ENCODE results near the gene CREB5.

The CREB5 gene

DNA sequence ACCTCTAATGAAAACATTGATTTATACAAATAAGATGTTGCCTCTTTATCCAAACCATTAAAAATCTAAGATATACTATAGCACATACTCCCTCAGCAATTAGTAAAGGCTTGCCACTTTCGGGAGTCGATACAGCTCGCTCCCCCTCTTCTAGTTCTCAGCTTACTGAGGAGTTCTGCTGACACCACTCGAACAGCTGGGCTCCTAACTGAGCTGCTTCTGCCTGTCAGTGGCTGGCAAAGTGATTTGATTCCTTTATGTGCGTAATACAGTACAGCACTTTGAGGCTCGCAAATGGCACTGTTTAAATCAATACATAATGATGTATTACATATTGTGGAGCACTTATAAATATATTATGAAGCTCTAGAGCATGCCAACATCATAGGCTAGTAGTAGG lies 241.8 kb downstream of the CREB5 start:
- DNase-seq: no peak

DNA sequence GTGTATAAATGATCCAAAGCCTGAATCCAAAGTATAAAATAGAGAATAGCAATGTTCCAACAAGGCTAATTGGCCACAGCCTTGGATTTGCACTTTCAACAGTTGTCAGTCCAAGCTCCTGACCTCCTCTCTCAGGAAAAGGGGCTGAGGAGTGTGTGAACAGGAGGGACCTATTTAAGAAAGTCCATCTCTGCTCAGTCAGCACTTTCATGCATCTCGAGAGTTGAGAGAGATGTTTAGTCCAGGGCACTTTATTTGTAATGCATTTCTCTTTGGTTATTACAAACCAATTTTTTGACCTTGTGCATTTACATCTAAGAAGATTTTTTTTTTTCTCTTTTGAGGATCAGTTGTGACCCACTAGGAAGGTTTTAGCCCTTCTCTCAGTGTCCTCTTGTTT lies 244.2 kb downstream of the CREB5 start:
- DNase-seq: no peak

DNA sequence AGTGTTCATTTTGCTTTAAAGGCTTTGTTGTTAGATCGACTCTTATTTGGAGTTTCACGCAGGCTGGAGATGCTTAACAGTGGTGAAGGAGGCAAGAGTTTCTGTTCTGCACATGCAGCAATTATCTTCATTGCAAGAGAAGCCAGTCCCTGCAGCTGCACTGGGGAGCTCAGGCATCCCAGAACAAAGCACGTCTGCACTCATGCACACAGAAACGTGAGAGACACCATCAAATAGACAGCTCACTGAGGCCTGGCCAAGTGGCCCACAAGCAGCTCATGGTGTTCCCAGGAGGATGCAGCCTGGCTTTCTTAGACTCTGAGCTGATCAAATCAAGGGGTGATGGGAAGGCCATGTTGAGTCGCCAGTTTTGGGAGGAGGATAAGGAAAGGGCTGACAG lies 246.1 kb downstream of the CREB5 start:
- no peak for DNase-seq

DNA sequence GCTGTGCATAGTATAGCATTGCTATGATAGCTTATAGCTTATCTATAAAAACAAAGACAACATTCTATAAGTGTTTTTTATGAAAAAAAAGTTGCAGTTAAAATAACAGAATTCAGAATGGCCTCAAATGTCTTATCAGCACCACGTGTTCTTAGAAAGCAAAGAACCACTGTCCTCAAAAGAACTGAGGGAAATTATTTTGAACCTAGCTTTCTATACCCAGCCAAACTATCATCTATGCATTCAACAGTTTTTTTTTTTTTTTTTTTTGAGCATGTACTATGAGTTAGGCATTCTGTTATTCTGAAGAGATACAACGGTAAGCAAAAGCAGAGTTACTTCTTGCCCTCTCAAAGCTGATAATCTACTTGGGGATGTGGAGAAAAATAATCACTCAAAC lies 247.8 kb downstream of the CREB5 start:
- DNase-seq: no peak

DNA sequence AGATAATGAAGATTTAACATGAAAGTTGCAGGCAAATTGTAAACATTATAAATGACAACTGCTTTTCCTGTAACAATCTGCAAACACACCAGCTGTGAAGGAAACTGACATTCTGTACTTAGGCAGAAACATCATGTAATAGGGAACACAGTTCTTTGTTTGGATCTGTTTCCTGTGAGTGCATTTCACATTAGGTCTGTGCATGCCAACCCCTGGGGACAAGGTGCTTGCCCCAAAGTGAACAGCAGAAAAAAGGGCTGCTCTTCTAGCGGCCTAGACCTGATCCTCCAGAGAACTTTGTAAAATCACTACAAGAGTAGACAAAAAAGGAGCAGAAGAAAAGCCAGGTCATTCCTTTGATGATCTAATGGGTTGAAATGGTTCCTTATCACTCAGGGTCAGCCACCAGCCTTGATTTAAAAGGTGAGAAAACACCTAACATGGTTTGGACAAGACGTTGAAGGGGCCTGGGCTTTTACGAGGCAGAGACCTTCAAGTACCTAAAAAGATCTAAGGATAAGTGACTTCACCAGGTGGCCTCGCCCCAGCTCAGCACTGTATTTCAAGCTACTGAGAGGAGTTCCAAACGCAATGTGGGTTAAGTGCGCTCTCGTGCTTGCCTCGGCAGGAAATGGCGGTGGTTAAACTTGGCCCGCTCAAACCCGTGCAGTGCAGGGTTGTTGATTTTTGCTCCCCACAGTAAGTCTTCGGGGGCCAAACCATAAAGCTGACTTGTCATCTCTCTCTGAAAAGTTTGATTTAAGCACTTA lies 249.7 kb downstream of the CREB5 start:
- no peak for DNase-seq

DNA sequence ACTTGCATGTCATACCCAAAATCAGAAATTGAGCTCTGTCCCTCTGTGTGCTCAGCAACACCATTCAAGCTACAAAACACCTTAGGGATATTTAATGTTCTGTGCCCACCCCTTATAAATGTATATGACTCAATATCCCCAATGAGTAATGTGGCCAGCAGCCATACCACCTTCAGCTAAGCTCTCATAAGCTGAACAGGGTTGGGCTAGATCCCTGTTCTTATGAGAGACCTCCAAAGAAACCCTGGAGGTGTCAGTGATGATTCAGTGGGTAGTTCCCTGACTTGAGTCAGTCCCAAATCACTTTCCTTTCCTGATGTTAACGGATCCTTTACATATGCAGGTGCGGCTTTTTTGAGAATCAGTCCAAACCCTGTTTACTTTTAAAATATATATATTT lies 253.8 kb downstream of the CREB5 start:
- DNase-seq: no peak

DNA sequence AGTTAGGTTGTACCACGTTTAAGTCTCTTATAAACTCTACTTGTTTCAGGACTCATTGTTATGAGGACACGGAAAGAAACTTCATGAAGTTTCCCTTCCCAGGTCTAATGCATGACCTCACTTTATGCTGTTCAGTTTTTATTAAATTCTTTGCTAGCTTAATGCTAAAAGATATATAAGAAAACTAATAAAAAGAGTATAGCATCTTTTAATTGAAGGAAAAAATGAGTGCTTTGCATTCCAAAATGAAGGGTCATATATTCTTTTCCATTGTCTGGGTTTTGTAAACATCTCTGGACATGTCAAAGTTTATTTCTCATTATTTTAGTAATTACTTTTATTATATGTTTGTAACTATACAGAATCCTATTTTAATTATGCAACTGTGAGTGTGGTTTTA lies 255.8 kb downstream of the CREB5 start:
- DNase-seq: no peak

DNA sequence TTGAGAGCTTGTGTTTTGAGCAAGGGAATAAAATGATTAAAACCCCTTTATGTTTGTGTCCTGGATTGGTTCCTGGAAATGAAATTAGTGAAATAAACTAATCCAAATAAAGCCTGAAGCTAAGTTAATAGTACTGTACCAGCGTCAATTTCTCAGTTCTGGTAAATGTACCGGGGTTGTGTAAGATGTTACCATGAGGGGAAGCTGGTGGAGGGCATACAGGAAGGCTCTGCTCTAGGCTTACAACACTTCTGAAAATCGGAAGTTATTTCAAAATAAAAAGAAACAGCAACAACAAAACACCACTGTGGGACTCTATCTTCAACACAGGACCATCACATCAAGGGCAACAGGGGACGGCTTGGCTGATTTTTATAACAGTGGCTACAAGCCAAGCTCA lies 257.0 kb downstream of the CREB5 start:
- no peak for DNase-seq

DNA sequence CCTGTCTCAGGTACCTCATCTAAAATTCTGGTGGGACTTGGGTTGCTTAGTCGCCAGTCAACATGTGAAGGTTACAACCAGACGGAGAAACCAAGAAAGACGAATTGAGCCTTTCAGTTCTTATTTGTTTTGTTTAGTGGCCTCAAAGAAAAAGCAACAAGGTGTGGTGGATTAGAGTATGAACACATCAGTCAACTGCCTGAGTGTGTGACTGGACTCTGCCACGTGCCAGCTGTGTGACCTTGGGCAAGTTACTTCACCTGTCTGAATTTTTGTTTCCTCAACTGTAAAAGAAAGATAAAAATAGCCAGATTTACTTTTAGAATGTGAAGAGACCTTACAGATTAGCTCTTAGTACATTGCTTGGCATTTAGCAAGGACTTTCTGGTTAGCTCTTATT lies 259.2 kb downstream of the CREB5 start:
- no peak for DNase-seq

DNA sequence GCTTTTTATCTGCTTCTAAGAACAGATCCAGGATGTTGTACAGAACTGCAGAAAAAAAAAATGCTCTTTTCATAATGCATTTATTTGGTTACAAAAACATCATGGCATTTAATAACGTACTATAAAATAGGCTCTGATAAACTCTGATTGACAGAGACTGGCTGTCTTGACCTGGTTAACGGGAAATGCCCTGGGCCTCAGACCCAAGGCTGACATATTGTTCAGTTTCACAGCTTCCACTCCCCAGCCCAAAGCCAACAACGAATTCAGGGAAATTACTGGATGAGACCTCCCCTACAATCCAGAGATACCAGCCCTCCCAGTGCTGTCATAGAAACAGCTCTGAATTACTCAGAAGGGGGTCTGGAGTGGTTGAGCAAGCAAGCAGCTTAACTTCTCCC lies 260.1 kb downstream of the CREB5 start:
- no peak for DNase-seq

DNA sequence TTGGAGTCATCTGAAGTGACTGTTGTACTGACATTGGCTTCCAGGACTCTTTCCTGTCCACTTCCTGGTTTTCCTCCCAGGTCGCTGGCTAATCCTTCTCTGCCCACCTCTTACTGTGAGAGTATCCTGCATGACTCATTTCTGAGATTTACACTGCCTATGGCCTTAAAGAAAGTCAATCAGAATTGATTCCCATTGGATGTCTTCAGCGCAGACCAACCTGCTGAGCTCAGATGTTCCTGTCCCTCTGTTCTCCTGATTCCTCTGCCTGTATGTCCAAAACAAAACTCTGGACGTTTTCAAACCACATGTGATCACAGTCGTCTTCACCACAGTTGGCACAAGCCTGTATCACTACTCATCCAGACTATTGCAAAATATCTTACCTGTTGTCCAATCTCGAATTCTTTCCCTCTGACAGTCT lies 262.1 kb downstream of the CREB5 start:
- no peak for DNase-seq

DNA sequence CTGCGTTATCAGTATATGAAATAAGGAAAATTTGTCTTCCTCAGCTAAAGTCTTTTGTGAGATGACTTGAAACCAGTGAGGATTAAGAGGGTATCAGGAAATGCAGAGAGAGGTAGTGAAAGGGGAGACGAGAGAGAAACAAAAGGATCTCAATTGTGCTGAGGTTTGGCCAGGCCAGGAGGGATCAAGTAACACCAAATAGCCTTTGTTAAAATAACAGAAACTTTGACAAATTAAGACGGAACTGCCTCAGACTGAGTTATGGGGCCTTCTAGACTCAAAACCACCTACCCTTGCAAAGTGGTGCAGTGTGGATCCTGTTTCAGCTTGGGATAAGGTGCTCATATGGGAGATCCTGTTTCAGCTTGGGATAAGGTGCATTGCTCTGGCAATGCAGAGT lies 263.1 kb downstream of the CREB5 start:
- no peak for DNase-seq

DNA sequence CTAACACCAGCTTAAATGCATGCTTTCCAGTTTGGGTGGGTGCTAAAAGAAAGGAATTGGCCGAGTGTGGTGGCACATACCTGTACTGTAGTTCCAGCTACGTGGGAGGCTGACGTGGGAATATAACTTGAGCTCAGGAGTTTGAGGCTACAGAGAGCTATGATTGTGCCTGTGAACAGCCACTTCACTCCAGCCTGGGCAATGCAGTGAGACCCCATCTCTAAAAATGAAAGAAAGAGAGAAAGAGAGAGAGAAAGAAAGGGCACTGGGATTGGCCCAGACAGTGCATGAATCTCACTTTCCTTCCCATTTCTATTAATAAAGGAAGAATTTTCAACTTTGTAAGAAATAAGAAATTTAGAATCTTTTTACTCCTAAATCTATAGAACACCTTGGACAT lies 265.4 kb downstream of the CREB5 start:
- DNase-seq: no peak

DNA sequence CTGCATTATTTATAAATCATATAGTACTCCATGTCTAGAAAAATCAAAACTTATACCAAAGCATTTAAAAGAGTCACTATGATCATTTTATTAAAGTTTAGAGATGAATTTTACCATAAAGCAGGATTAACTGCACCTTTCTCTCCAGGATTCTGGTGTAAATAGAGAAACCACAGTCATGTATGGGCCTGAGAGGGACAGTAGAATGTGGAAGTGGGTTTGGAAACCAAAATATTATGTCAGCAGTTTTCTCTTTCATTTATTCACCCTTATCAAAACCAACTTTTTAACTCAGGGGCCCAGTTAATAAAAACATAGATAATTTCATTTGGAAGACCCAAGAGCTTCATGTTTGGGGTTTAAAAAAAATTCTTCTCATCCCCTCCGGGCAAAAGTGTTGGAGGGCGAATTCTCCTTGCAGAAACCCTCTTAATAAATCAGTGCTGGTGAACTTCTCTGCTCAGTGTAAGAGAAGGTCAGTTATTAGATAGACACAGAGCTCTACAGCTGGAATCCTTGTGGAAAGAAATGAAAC lies 266.2 kb downstream of the CREB5 start:
- DNase-seq: no peak

DNA sequence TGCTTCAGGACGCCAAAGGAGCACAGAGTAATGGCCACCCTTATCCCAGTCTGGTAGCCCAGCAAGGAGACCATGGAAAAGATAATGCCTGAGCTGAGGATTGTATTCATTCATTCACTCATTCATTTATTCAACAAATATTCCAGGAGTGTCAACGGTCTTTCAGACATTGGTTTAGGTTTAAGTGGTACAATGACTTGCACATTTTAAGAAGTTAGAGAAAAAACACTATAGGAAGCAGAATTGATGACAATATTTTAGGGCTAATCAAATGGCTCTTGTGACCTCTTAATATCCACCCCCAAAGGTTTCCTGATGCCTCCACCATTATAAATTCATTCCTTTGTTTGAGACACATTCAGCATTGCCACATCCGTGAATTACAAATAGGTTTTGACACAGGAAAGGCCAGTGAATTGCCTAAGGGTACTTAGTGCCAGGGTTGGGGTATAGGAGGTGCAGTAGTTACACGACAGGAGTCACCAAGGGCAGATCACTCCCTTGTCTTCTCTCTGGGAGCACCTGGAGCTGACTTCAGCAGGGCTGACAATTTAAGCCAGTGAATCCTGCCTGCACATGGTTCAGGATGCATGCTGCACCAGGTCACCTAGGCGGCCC lies 269.5 kb downstream of the CREB5 start:
- no peak for DNase-seq

DNA sequence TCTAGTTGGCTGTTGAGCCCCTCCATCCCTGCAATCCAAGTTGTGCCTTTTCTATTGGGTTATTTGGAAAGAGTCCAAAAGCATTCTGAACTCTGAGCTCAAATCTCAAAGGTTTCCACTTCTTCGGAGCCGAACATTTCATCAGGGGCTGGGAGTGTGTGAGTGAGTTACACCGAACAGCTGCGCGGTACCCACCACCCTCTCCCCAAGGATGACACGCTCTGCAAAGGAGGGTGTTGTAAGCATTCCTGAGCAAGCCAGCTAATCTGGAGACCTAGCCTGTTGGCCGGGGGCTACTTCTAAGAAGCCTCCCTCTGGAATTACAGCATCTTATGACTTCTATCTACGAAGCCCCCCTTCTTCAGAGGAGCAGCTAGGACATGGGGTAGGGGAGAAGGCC lies 270.5 kb downstream of the CREB5 start:
- no peak for DNase-seq

DNA sequence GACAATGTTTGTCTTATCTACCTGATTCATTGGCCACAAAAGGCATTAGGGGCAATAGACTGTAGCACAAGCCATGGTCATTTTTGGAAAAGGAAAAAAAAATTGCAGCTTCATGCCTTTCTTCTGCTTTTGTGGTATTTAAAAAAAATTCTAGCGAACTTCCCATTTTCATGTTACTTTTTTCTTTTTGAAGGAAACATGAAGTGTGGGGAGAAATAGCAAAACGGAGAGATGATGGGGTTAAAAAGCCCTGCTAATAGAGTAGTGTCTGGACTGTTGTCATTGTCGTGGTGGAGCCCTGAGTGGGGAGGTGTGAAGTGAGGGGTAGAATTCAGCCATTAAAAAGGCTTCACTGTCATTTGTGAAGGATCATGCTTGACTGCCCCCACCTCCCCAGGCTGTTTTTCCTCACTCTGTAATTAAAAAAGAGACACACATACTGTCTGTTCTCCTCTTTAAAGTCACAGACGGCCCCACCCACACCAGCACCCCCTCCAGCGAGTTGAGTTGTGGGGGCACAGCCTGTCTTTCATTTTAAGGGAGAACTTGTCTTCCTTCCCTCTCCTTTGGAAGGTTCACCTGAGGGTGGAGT lies 272.4 kb downstream of the CREB5 start:
- DNase-seq: no peak

DNA sequence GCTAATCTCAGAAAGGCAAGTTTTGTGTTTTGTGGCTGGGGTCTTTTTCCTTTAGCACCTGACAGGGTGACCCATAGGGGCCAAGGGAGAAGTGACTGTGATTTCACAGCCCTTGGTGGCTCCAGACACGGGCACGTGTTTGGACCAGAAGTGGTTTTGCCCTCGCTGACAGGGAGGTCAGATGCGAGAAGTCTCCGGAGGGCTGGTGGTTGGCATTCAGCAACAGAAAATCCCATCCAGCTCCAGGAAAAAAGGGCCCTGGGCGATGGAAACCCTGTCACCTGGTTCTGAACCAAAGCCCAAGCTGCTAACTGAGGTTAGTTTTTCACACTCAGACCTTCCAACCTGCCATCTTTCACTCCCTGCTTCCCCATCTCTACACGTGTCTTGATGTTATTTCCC lies 272.9 kb downstream of the CREB5 start:
- DNase-seq: no peak

DNA sequence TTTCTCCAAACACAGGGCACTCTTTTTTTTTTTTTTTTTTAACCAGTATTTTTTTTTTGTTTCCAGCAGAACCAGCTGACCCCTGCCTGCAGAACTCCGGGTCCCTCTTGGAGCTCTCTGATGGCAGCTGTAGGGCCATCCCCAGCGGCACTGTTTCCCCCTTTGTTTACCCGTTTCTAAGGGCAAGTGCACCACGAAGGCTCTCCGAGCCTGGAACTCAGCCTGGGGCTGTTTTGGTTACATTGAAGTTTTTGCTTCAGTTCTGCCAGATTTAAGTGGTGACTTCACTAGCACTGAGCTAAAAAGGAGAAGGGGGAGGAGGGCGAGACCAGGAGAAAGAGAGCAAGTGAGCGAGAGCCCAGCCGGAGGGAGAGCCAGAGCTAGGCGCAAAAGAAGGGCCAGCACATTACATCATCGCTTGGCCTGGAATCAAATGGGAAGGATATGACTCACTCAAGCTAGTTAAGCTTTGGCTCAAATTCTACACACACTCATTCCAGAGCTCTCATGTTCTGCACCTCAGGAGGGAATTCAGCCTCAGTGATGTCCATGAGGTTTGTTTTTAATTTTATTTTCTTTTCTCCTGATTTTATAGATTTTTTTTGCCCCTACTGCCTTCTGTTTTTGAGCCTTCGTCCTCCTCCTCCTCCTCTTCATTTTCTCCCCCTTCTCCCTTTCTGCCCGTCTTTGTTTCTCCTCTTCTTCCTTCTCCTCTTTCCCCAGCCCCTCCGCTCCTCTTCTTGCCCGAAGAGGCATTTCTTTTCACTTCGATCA lies 273.5 kb downstream of the CREB5 start:
- peak; percentile 94 for DNase-seq

DNA sequence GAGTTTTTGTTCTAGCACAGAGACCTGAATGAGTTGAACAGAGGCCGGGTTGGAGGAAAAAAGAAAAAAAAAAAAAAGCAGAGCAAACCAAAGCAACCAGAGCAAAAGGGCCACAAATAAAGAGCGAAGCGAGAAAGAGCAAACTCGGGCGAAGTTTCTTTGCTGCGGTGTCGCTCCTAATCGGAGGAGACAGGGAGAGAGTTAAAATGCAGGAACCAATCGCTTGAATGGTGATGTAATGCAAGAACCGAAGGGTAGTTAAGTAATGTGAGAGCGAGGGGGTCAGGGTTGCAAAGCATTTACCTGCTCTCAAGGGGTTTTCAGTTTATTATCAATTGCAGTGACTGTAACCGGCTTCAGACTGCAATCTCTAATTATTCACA lies 274.1 kb downstream of the CREB5 start:
- DNase-seq: no peak

DNA sequence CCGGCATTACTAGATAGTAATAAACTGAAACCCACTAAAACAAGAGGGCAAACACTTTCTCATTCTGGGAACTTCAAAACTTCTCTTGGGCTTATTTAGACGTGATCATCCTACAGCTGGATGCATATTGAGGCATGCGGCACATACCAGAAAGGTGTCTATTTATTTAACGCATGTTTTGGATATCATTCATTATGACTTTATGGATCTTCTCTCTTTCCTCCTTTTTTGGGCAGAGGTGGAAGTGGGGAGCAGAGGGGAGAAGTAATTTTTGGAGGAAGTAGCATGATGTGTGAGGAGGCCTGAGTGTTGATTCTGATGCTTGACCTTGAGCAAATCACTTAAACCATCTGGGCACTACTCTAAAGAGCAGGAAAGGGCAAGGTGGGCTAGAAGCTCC lies 275.2 kb downstream of the CREB5 start:
- no peak for DNase-seq

DNA sequence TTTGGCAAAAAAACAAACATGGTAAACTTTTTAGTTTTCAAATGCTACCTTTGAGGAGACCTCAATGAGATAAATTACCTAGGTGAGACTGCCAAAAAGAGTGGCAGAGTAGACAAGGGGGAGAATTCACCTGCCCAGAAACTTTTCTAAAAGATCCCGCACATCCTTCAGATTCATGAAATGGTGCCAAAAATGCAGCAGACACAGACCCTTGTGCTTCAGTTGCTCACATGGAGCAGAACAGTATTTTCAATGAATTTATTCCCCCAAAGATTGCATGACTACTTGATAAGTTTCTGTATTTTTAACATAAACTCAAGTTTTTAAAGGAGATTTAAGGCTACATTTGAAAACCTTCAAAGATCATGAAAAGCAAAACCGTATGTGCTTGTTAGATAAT lies 275.9 kb downstream of the CREB5 start:
- DNase-seq: no peak

DNA sequence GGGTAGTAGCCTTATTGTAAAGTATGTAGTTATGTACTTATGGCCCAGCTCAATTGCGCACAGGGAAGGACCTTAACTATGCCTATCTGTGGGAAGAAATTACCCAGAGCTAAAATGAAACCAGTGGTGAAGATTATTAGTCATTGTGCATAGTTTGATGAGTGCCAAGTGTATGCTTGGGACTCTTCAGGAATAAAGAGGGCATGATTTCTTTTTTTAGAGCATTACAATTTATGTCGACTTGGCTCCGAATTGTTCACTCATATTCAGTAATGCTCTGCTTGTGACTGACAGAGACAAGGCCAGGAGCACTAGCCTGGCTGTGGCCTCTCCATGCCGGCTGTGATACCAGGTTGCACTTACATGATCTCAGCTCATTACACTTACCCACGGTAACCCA lies 276.3 kb downstream of the CREB5 start:
- DNase-seq: no peak

Measured in NCI-H446 treated with DMSO at 0.1 percent for 48 hours (cell line).